Body of pancreas (tissue), 4 donors: ENCODE measurements around the gene EPHB1.

Experiments used
- POLR2A ChIP-seq, 3 donors: fragments of 450-650 bp; IDR thresholded peaks; one replicate each; pipeline ENCODE4 v1.6.1; 2016; ENCODE audit warnings: antibody characterized with exemption in 3 of 3, mild to moderate bottlenecking in 2 of 3
- TF ChIP-seq, protein P1 (sequence below), 7 experiments: fragments of 450-650 bp in 4 of 7; fragments of 200-600 bp in 3 of 7; sonication (generic) in 3 of 7; IDR thresholded peaks; one replicate each; pipeline ENCODE4 v1.5.1; 2016 to 2019; ENCODE audit warnings: antibody characterized with exemption in 7 of 7

DNA sequence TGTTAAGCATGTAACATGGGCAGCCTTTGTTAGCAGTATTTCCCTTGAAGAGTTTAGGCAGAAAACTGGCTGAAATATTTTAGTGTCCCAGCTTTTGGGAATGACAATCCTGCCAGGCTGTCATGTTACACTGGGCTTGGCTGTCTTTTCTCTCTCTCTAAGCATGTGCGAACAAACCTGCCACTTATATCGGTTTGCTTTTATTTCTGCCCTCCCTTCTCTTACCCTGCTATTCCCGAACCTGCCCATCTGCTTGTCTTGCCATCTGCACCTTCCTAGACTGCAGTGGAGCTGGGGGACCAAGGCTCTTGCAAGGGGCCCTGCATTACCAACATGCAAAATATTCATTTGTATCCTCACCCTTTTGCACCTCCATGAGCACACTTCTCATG, 339.6 kb downstream of the EPHB1 start:
- TF ChIP-seq, protein P1, sequence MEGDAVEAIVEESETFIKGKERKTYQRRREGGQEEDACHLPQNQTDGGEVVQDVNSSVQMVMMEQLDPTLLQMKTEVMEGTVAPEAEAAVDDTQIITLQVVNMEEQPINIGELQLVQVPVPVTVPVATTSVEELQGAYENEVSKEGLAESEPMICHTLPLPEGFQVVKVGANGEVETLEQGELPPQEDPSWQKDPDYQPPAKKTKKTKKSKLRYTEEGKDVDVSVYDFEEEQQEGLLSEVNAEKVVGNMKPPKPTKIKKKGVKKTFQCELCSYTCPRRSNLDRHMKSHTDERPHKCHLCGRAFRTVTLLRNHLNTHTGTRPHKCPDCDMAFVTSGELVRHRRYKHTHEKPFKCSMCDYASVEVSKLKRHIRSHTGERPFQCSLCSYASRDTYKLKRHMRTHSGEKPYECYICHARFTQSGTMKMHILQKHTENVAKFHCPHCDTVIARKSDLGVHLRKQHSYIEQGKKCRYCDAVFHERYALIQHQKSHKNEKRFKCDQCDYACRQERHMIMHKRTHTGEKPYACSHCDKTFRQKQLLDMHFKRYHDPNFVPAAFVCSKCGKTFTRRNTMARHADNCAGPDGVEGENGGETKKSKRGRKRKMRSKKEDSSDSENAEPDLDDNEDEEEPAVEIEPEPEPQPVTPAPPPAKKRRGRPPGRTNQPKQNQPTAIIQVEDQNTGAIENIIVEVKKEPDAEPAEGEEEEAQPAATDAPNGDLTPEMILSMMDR (IDR thresholded peaks at IDR 0.05), result no peak
- TF ChIP-seq POLR2A (IDR thresholded peaks at IDR 0.05), result no peak
